MV-4-11 (cell line): Measurements from ENCODE around the gene KRTDAP.

Experiments
- DNase-seq: peaks from one replicate; lab custom pipeline; 2025; lab: John Stamatoyannopoulos, UW

Gene KRTDAP

DNA sequence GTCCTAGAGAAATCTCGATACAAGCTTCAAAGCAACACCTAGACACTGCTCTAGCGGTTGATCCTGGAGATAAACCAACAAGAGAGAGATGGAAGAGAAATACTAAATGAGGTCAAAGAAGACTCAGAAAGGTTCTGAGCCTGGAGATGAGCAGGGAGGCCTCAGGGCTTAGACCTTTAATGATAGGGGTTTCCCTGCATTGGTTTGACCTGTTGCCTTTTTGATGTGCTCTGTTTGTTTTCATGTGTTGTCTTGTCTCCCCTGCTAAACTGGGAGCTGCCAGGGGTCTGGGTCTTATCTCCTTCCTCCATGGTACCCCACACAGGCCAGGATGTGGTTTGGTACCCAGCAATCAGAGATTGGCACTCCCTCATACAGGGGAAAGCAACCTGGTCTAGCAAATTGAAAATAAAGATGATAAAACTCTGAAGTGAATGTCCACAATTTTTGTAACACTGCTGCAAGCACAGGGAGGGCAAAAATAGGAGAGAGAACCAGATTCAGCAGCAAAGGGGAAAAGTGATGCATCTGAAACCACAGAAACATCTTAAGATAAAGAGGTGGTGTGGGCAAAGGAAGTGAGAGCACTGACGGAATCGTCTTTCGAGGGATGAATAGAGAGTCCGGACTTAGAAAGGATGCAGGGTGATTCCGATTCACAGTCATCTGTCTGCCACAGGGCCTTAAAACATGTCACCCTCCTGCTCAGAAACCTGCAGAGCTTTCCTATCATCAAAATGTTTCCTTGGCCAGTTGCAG, 38.7 kb downstream of the KRTDAP start:
- DNase-seq: peak; percentile 71

DNA sequence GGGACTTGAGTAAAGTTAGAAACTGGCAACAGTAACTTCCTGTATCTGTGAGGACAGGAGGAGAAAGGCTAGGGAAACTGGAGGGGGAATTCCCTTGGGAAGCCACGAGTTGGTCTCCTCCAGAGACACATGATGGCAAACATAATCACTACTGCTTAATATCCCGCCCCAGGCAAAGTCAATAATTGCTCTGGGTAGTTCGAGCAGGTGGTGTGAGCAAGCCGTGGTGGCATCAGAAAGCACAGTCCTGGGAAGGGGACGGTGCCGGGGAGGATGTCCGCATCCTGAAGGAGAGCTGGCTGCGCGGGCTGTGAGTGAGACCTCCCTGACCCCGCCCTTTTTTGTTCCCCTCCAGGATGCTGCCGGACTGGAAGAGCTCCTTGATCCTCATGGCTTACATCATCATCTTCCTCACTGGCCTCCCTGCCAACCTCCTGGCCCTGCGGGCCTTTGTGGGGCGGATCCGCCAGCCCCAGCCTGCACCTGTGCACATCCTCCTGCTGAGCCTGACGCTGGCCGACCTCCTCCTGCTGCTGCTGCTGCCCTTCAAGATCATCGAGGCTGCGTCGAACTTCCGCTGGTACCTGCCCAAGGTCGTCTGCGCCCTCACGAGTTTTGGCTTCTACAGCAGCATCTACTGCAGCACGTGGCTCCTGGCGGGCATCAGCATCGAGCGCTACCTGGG, 40.8 kb downstream of the KRTDAP start:
- no peak for DNase-seq

DNA sequence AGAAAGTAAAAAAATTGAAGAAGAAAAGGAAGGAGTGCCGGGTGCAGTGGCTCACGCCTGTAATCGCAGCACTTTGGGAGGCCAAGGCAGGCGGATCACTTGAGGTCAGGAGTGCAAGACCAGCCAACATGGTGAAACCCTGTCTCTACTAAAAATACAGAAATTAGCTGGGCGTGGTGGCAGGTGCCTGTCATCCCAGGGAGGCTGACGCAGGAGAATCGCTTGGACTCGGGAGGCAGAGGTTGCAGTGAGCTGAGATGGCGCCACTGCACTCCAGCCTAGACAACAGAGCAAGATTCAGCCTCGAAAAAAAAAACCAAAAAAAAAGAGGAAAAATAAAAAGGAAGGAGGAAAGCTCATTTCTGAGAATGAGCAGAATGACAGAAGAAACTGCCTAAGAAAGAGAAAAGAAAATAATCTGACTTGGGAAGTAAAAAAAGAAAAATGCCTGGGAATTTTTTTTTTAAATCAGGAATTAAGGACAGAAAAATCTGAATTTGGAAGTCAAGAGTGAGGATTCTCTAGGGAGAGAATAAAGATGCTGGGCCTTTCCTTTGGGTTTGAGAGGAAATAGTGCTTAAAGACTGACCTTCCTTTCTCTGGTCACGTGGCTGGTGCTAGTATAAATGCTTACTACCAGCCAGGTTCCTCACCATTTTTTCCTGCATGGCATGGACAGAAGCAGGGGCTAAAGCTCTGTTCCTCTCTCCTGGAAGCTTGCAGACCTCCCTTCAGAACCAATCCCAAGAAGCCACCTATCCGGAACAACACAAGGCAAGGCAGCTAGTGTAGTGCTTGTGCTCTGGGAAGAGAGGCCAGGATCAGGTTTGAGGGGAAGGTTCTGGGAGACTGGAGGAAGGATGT, 42.4 kb downstream of the KRTDAP start, which contains the start of gene FFAR2:
Gene FFAR2 (plus strand): TSS at position 652 of the 864 bp plus-strand sequence. CDS start 1,458 bp downstream, outside the sequence.
- DNase-seq: peak; percentile 68

DNA sequence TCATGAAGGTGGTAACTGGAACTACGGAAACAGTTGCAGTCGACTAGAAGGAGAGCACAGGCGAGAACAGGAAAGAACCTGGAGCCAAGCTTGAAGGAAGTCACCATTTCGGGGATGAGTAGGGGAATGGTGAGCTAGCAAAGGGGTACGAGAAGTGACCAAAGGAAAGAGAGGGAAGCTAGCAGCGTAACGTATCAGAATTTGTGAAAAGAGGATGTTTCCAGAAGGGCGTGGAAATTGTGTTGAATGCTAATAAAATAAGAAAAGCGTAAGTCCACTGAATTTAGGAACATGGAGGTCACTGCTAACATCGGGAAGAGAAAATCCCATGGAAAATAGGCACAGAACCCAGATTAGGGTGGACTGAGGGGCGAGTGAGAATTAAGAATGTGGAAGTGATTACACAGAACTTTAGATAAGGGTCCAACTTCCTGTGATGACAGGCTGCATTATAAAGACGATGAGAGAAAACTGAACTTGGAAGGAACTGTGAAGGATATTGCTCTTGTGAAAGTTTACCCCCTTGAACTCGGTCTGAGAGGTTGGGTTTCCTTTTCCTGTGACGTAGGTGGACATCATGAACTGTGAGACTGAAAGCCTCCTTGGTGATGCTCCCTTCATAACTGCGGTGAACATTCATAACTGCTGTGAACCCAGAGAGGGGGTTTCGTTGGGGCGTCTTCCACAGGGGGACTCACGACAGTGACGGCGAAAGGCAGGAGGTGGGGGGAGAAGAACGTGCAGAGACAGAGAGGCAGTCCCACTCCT, 44.3 kb downstream of the KRTDAP start:
- DNase-seq: peak; percentile 85

DNA sequence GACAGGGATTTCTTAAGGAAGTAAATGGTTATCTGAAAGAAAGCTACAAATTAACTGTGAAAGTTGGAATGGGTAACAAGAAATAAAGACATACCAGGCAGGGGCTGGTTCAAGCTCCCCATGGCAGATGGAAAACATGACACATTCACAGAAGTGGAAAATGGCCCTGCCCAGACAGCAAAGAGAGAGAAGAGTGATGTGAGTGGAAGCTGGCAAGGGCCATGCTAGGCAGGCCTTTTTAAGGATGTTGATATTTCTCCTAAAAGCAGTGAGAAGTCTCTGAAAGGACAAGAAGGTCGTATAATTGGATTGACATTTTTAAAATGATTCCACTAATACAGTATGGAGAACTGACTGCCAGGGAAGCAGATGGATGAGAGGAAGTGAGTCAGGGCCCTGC, 45.5 kb downstream of the KRTDAP start:
- DNase-seq: no peak

DNA sequence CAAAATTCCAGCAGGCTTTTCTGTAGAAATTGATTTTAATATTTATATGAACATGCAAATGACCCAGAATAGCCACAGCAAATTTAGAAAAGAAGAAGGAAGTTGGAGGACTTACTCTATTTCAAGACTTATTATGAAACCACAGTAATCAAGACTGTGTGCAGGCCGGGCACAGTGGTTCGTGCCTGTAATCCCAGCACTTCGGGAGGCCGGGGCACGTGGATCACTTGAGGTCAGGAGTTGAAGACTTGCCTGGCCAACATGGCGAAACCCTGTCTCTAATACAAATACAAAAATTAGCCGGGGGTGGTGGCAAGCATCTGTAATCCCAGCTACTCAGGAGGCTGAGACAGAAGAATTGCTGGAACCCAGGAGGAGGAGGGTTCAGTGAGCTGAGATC, 48.2 kb downstream of the KRTDAP start:
- DNase-seq: peak; percentile 99

DNA sequence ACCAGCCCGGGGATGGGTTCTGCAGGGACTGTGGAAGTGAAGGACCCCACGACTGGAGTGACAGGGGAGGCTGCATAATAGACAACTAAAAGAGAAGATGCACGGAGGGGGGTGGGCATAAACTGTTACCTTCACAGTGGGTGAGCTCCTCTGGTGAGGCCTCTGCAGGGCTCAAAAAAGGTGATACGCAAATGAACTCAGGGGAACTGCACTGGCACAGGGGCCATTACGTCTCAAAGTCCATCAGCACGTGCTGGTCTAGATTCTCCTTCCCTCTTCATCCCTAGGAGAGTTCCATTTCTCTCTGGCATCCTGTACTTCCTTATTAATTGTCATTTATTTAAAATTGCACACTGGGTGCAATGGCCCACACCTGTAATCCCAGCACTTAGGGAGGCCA, 50.3 kb downstream of the KRTDAP start:
- no peak for DNase-seq

DNA sequence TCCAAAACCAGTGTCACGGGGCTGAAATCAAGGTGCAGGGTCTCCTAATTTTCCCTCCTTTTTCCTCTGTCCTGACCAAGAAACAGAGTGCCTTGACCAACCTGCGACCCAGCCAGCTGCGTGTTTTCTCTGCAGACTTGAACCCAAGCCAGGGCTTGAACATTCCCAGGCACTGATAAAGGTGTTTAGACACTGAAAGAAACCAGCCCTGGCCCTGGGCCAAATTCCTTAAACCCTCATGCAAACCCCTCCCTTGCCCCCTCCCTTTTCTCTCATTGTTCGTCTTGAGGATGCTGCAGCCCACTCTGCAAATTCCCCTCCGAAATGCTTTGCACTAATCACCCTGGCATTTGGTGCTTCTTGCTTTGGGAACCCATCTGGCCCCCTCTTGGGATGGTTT, 51.7 kb downstream of the KRTDAP start:
- no peak for DNase-seq

DNA sequence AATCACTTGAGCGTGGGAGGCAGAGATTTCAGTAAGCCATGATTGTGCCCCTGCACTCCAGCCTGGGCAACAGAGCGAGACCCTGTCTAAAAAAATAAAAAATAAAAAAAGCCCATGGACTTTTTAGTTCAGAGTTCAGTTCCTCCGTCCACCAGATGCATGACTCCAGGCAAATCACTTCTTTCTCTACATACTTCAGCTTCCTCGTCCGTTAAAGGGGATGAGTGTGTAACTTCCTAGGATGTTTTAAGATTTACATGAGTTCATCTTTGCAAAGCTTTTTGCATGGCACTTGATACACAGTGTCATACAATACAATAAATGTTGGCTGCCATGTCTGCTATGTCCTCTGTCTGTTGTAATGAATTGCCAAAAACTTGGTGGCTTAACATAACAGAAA, 52.2 kb downstream of the KRTDAP start:
- DNase-seq: no peak

DNA sequence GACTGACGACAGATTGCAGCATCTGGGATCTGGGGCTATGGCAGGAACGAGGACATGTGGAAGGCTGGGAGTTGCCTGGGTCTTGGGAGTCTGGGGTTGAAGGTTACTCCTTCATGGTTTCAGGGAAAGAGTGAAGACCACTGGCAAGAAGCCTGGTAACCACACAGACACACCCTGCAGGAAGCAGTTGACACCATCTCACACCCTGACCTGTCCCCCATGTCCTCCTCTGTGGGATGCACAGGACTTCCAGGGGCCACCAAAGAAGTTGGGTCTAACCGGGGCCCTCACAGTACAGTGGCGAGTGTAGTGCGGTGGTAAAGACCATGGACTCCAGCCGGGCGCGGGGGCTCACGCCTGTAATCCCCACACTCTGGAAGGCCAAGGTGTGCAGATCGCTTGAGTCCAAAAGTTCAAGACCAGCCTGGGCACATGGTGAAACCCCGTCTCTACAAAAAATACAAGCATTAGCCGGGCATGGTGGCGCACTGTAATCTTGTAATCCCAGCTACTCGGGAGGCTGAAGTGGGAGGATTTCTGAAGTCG, 52.8 kb downstream of the KRTDAP start:
- no peak for DNase-seq
